ENCODE results near the gene MLIP.

MLIP gene

GRCh38 chr6:54111341-54112045 is at the start of gene MLIP:
Gene MLIP (plus strand): TSS chr6:54111443. CDS start chr6:54111480, 37 bp downstream.
- TF ChIP-seq CTCF (IDR thresholded peaks at IDR 0.05; ENCODE audit: extremely low read depth, insufficient read depth, missing control alignments) = no peak
- no peak for DNase-seq (ENCODE audit: low spot score)
- in situ Hi-C loops (cut with MboI; ENCODE audit: low pct_unique_long_range_greater_than_20kb, low sequenced_read_pairs, unreplicated experiment) = no loop called here

GRCh38 chr6:54063228-54063539 is 48.1 kb upstream of the MLIP start:
- no peak for DNase-seq (ENCODE audit: low spot score)
- in situ Hi-C loops (cut with MboI; ENCODE audit: low pct_unique_long_range_greater_than_20kb, low sequenced_read_pairs, unreplicated experiment) = no loop called here
- no peak for TF ChIP-seq CTCF (IDR thresholded peaks at IDR 0.05; ENCODE audit: extremely low read depth, insufficient read depth, missing control alignments)

GRCh38 chr6:54068694-54069093 is 42.5 kb upstream of the MLIP start:
- no peak for TF ChIP-seq CTCF (IDR thresholded peaks at IDR 0.05; ENCODE audit: extremely low read depth, insufficient read depth, missing control alignments)
- in situ Hi-C loops (cut with MboI; ENCODE audit: low pct_unique_long_range_greater_than_20kb, low sequenced_read_pairs, unreplicated experiment) = no loop called here

GRCh38 chr6:54070025-54070424 is 41.2 kb upstream of the MLIP start:
- TF ChIP-seq CTCF (IDR thresholded peaks at IDR 0.05; ENCODE audit: extremely low read depth, insufficient read depth, missing control alignments) = no peak
- in situ Hi-C loops (cut with MboI; ENCODE audit: low pct_unique_long_range_greater_than_20kb, low sequenced_read_pairs, unreplicated experiment) = no loop called here
- no peak for DNase-seq (ENCODE audit: low spot score)

More at GRCh38 chr6:54068694-54069093, 42.5 kb upstream of the MLIP start:
- DNase-seq (ENCODE audit: low spot score) = no peak

- in situ Hi-C loops (cut with MboI; ENCODE audit: low pct_unique_long_range_greater_than_20kb, low sequenced_read_pairs, unreplicated experiment) = no loop called here
- TF ChIP-seq CTCF (IDR thresholded peaks at IDR 0.05; ENCODE audit: extremely low read depth, insufficient read depth, missing control alignments) = no peak
These were observed 39.4 kb upstream of the MLIP start for GRCh38 chr6:54071821-54072340.

GRCh38 chr6:54072635-54073313 is 38.5 kb upstream of the MLIP start:
- DNase-seq (ENCODE audit: low spot score) = no peak
- in situ Hi-C loops (cut with MboI; ENCODE audit: low pct_unique_long_range_greater_than_20kb, low sequenced_read_pairs, unreplicated experiment) = no loop called here
- TF ChIP-seq CTCF (IDR thresholded peaks at IDR 0.05; ENCODE audit: extremely low read depth, insufficient read depth, missing control alignments) = no peak

More at GRCh38 chr6:54071821-54072340, 39.4 kb upstream of the MLIP start:
- DNase-seq (ENCODE audit: low spot score) = no peak

All from GM13977 (cell line).